SK-N-SH (cell line): ENCODE data around the gene SYNM. TPM values are rescaled to one million over a fixed set of nuclear protein-coding genes. Genes with fewer than 3 reads are reported as not detected.

Experiments used
- CTCF ChIA-PET: fragments of 300-600, 350-600 bp; formaldehyde crosslinking; extraction: SDS; loops from one replicate; lab custom pipeline; 2021; lab: Yijun Ruan, JAX
- POLR2A ChIA-PET: fragments of 350-600 bp; sonication (Branson Sonifier 250); formaldehyde crosslinking; extraction: SDS; loops from one replicate; lab custom pipeline; 2020; ENCODE audit warnings: antibody characterized with exemption, inconsistent platforms; lab: Yijun Ruan, JAX
- DNase-seq: peaks from one replicate; pipeline ENCODE4 v3.0.0; 2012
- H2AFZ ChIP-seq: fragments of 200-600 bp; sonication (generic); 2 replicates; pipeline ENCODE4 v1.8.1; 2016; ENCODE audit warnings: antibody characterized with exemption, mild to moderate bottlenecking, low read depth
- H3F3A ChIP-seq: fragments of 200-600 bp; sonication (generic); replicated peaks from 2 replicates; pipeline ENCODE3; 2016; ENCODE audit warnings: antibody characterized with exemption, mild to moderate bottlenecking; ENCODE audit not compliant: insufficient read depth
- H3K27ac ChIP-seq, 2 experiments: fragments of 200-500 bp in 1 of 2; fragments of 200-600 bp in 1 of 2; sonication (Bioruptor generic) in 1 of 2; sonication (generic), shearing (Covaris generic) in 1 of 2; 2 replicates each; pipeline versions ENCODE4 v1.5.1 to v1.6.1; 2014 to 2016; ENCODE audit warnings: low read depth in 2 of 2, inconsistent platforms in 1 of 2, low read length in 1 of 2, mild to moderate bottlenecking in 1 of 2, mixed read lengths in 1 of 2
- H3K27me3 ChIP-seq: fragments of 200-600 bp; sonication (generic), shearing (Covaris generic); 2 replicates; pipeline ENCODE4 v1.6.1; 2016; ENCODE audit warnings: mixed run types; ENCODE audit not compliant: insufficient read depth
- H3K36me3 ChIP-seq, 2 experiments: fragments of 200-500 bp in 1 of 2; fragments of 200-600 bp in 1 of 2; sonication (Bioruptor generic) in 1 of 2; sonication (generic) in 1 of 2; replicated peaks in 1 of 2; 2 replicates each; pipeline versions ENCODE3 to v1.5.1; 2014 to 2016; ENCODE audit warnings: low read length in 1 of 2, mild to moderate bottlenecking in 1 of 2; ENCODE audit not compliant: insufficient read depth in 2 of 2, control insufficient read depth in 1 of 2
- H3K4me1 ChIP-seq, 2 experiments: fragments of 200-500 bp in 1 of 2; fragments of 200-600 bp in 1 of 2; sonication (Bioruptor generic) in 1 of 2; sonication (generic), shearing (Covaris generic) in 1 of 2; 2 replicates each; pipeline versions ENCODE4 v1.5.1 to v1.6.1; 2014 to 2016; ENCODE audit warnings: low read depth in 1 of 2, low read length in 1 of 2, mixed run types in 1 of 2; ENCODE audit not compliant: insufficient read depth in 2 of 2, control insufficient read depth in 1 of 2
- H3K4me2 ChIP-seq: fragments of 200-600 bp; sonication (generic), shearing (Covaris generic); 2 replicates; pipeline ENCODE4 v1.6.1; 2017; ENCODE audit warnings: mixed run types
- H3K4me3 ChIP-seq, 2 experiments: fragments of 200-500 bp in 1 of 2; fragments of 200-600 bp in 1 of 2; sonication (Bioruptor generic) in 1 of 2; sonication (generic), shearing (Covaris generic) in 1 of 2; 2 replicates each; pipeline versions ENCODE4 v1.5.1 to v1.8.1; 2014 to 2016; ENCODE audit warnings: low read depth in 2 of 2, inconsistent platforms in 1 of 2, low read length in 1 of 2, mild to moderate bottlenecking in 1 of 2, mixed read lengths in 1 of 2, moderate library complexity in 1 of 2
- H3K79me2 ChIP-seq: fragments of 200-600 bp; sonication (generic); 2 replicates; pipeline ENCODE4 v1.8.1; 2017; ENCODE audit warnings: mild to moderate bottlenecking; ENCODE audit not compliant: insufficient read depth
- H3K9ac ChIP-seq: fragments of 200-600 bp; sonication (generic); 2 replicates; pipeline ENCODE4 v1.6.1; 2017; ENCODE audit warnings: mixed run types
- H3K9me2 ChIP-seq: fragments of 200-600 bp; sonication (generic); 2 replicates; pipeline ENCODE4 v1.6.1; 2017; ENCODE audit warnings: mixed run types
- H3K9me3 ChIP-seq: fragments of 200-600 bp; sonication (generic); 2 replicates; pipeline ENCODE4 v1.6.1; 2017; ENCODE audit warnings: mixed run types, mild to moderate bottlenecking, moderate library complexity
- H4K20me1 ChIP-seq: fragments of 200-600 bp; sonication (generic); 2 replicates; pipeline ENCODE4 v1.6.1; 2017; ENCODE audit warnings: mild to moderate bottlenecking, mixed run types; ENCODE audit not compliant: insufficient read depth
- CHD2 ChIP-seq: fragments of 150-350 bp; IDR thresholded peaks from 2 replicates; pipeline ENCODE4 v1.6.1; 2018; ENCODE audit warnings: low read length; ENCODE audit not compliant: partially characterized antibody
- EP300 ChIP-seq, 2 experiments: IDR thresholded peaks; 2 replicates each; pipeline versions ENCODE4 v1.4.0 to v1.6.1; 2012; ENCODE audit warnings: borderline replicate concordance in 1 of 2, low read depth in 1 of 2, low read length in 1 of 2
- EZH2phosphoT487 ChIP-seq: fragments of 200-600 bp; sonication (generic); IDR thresholded peaks from 2 replicates; pipeline ENCODE4 v1.6.1; 2017; ENCODE audit warnings: low read depth, mixed run types, mild to moderate bottlenecking, antibody characterized with exemption, moderate library complexity, borderline replicate concordance
- GABPA ChIP-seq: IDR thresholded peaks from 2 replicates; pipeline ENCODE4 v1.4.0; 2012; ENCODE audit warnings: low read depth, mild to moderate bottlenecking
- GATA2 ChIP-seq: sonication (generic); formaldehyde crosslinking; IDR thresholded peaks from 2 replicates; pipeline ENCODE4 v1.5.0; 2020; ENCODE audit warnings: mild to moderate bottlenecking, missing genetic modification reagents
- JUND ChIP-seq: IDR thresholded peaks from 2 replicates; pipeline ENCODE4 v1.4.0; 2012
- MAX ChIP-seq: IDR thresholded peaks from 2 replicates; pipeline ENCODE4 v1.4.0; 2012; ENCODE audit warnings: low read depth
- MXI1 ChIP-seq: IDR thresholded peaks from 2 replicates; pipeline ENCODE4 v1.6.1; 2012; ENCODE audit warnings: mild to moderate bottlenecking, low read depth, low read length, improper control_type of control experiment
- NFIC ChIP-seq: IDR thresholded peaks from 2 replicates; pipeline ENCODE4 v1.4.0; 2012; ENCODE audit warnings: borderline replicate concordance
- NRF1 ChIP-seq: IDR thresholded peaks from 2 replicates; pipeline ENCODE4 v1.6.1; 2012; ENCODE audit warnings: low read depth, mild to moderate bottlenecking, low read length
- PBX3 ChIP-seq: IDR thresholded peaks from 2 replicates; pipeline ENCODE4; 2012
- RAD21 ChIP-seq: IDR thresholded peaks from 2 replicates; pipeline ENCODE4 v1.6.1; 2012; ENCODE audit warnings: mild to moderate bottlenecking, low read length
- RXRA ChIP-seq: IDR thresholded peaks from 2 replicates; pipeline ENCODE4 v1.4.0; 2012; ENCODE audit warnings: low read depth, mild to moderate bottlenecking, borderline replicate concordance
- TCF12 ChIP-seq: IDR thresholded peaks from 2 replicates; pipeline ENCODE4 v1.4.0; 2012
- TEAD4 ChIP-seq: IDR thresholded peaks from 2 replicates; pipeline ENCODE4 v1.4.0; 2012; ENCODE audit warnings: mild to moderate bottlenecking, borderline replicate concordance; ENCODE audit not compliant: insufficient read depth
- USF1 ChIP-seq: IDR thresholded peaks from 2 replicates; pipeline ENCODE4 v1.4.0; 2012; ENCODE audit warnings: low read depth, borderline replicate concordance
- YY1 ChIP-seq: IDR thresholded peaks from 2 replicates; pipeline ENCODE4 v1.4.0; 2012; ENCODE audit warnings: low read depth, mild to moderate bottlenecking
- WGBS: methylation state at CpG from one replicate; pipeline ENCODE4 v1.1.6; 2017; ENCODE audit warnings: low lambda C conversion rate; 5-methylcytosine and 5-hydroxymethylcytosine counted together
- polyA plus RNA-seq, 3 experiments: library from polyadenylated mRNA; depleted of rRNA; stranded (reverse); fragments of >200 nt; gene quantifications; 2 replicates each; pipeline ENCODE4 v1.2.3, GENCODE V29; 2012

Gene SYNM
- polyA plus RNA-seq, 1 of the 3 experiments (the other 2 are of a cell fraction), result 5.0 TPM

- Histone ChIP-seq H4K20me1 (no peaks in the 10 kb centered on the region), H3K9me3 (no peaks in the 10 kb centered on the region), H3K9ac (no peak overlapping the region), H3K36me3 (peaks cover 0 to 15% of the 10 kb centered on the region in 2 experiments), H3F3A (peaks cover 6% of the 10 kb centered on the region), H3K9me2 (no peaks in the 10 kb centered on the region), H3K4me1 (peaks cover 0 to 10% of the 10 kb centered on the region in 2 experiments; a peak in 2 of 4 replicates), H3K4me3 (no peak overlapping the region), H2AFZ (no peak overlapping the region), H3K4me2 (no peak overlapping the region), H3K79me2 (no peaks in the 10 kb centered on the region; the same call in 1 of the 2 replicates), H3K27ac (no peak overlapping the region), H3K27me3 (no peaks in the 10 kb centered on the region)
- DNase-seq, result no peak
- CTCF ChIA-PET, result interaction anchor here (0.8 to 8.9 kb wide), 6 partner anchors 9 to 594 kb away, joined by 3 to 102 read pairs (median 4); no protein-coding TSS in a partner anchor
- POLR2A ChIA-PET, result no interaction called here
- no peak for TF ChIP-seq USF1
- no peak for TF ChIP-seq EZH2phosphoT487
- TF ChIP-seq EP300 (IDR thresholded peaks at IDR 0.05; ENCODE audit: borderline replicate concordance in 1 of 2, low read depth in 1 of 2, low read length in 1 of 2), result no peak
- TF ChIP-seq JUND, result no peak
- no peak for TF ChIP-seq YY1
- no peak for TF ChIP-seq MAX
- no peak for TF ChIP-seq MXI1
- TF ChIP-seq RXRA, result no peak
- TF ChIP-seq RAD21, result no peak
- TF ChIP-seq GATA2 (CRISPR knock-in tag), result no peak
- no peak for TF ChIP-seq TCF12
- TF ChIP-seq GABPA, result no peak
- TF ChIP-seq TEAD4, result no peak
- no peak for TF ChIP-seq PBX3
- no peak for TF ChIP-seq NRF1
- TF ChIP-seq NFIC, result no peak
- TF ChIP-seq CHD2, result no peak
- WGBS, result 98% methylated on average over 12 of the region's 12 CpGs
Measured at GRCh38 chr15:99110093-99110492, 5.2 kb downstream of the SYNM start.
